Measurements from ENCODE around the gene TMEM256. TPM values are rescaled to one million over a fixed set of nuclear protein-coding genes. Genes with fewer than 3 reads are reported as not detected.
A peak's percentile ranks its signal among the peaks of the same experiment; 100 is the strongest.
"Not testable (repeated sequence)": the region's sequence is repeated elsewhere in the genome, so short reads cannot be mapped to it uniquely, and the experiment has no call there.

The TMEM256 gene
- total and polyA plus RNA-seq, 5 donors from 2014 or later: 23.0 to 80.9 (median 66.3) TPM

- Histone ChIP-seq H3K36me3 (ENCODE audit: control insufficient read depth, insufficient read depth, low read length) (no peaks in the 10 kb centered on the region), H3K4me3 (ENCODE audit: low read depth, low read length) (no peak overlapping the region), H3K4me1 (ENCODE audit: control insufficient read depth, insufficient read depth, low read length, poor library complexity, severe bottlenecking) (no peaks in the 10 kb centered on the region), H3K9me3 (ENCODE audit: control insufficient read depth in 2 of 2, low read length in 2 of 2) (peaks cover 3 to 4% of the 10 kb centered on the region in 2 experiments), H3K27me3 (ENCODE audit: control insufficient read depth, insufficient read depth, low read length) (peaks cover 2% of the 10 kb centered on the region), H3K27ac (ENCODE audit: insufficient read depth, low read length, poor library complexity, severe bottlenecking) (no peak overlapping the region)
- Mint-ChIP-seq H3K4me1 (no peaks in the 10 kb centered on the region), H3K36me3 (no peaks in the 10 kb centered on the region), H3K27ac (no peak overlapping the region), H3K27me3 (peaks cover 34% of the 10 kb centered on the region), H3K9me3 (peaks cover 0 to 3% (median 0%) of the 10 kb centered on the region in 7 donors), H3K4me3 (no peak overlapping the region)
- no peak for ATAC-seq (ENCODE audit: low read depth in 2 of 2)
- no peak for DNase-seq
Observed at GRCh38 chr17:7374353-7374752, 29.5 kb downstream of the TMEM256 start.

- ATAC-seq (ENCODE audit: low read depth in 2 of 2) (no peak), DNase-seq (no peak)
- Histone ChIP-seq H3K4me1 (ENCODE audit: control insufficient read depth, insufficient read depth, low read length, poor library complexity, severe bottlenecking) (no peaks in the 10 kb centered on the region), H3K27ac (ENCODE audit: insufficient read depth, low read length, poor library complexity, severe bottlenecking) (no peak overlapping the region), H3K27me3 (ENCODE audit: control insufficient read depth, insufficient read depth, low read length) (no peaks in the 10 kb centered on the region), H3K4me3 (ENCODE audit: low read depth, low read length) (no peak overlapping the region), H3K9me3 (ENCODE audit: control insufficient read depth in 2 of 2, low read length in 2 of 2) (no peaks in the 10 kb centered on the region), H3K36me3 (ENCODE audit: control insufficient read depth, insufficient read depth, low read length) (no peaks in the 10 kb centered on the region)
- H3K27ac Mint-ChIP-seq: no peak overlapping the region
- no peaks in the 10 kb centered on the region for H3K9me3 Mint-ChIP-seq
- H3K4me1 Mint-ChIP-seq: no peaks in the 10 kb centered on the region
- H3K27me3 Mint-ChIP-seq: peaks cover 19% of the 10 kb centered on the region
- no peaks in the 10 kb centered on the region for H3K36me3 Mint-ChIP-seq
- no peak overlapping the region for H3K4me3 Mint-ChIP-seq
Observed at GRCh38 chr17:7370853-7371252, 33.0 kb downstream of the TMEM256 start.

GRCh38 chr17:7369825-7370224, 34.1 kb downstream of the TMEM256 start:
- H3K4me1 Mint-ChIP-seq: no peaks in the 10 kb centered on the region
- Histone ChIP-seq H3K27me3 (ENCODE audit: control insufficient read depth, insufficient read depth, low read length) (no peaks in the 10 kb centered on the region), H3K4me1 (ENCODE audit: control insufficient read depth, insufficient read depth, low read length, poor library complexity, severe bottlenecking) (no peaks in the 10 kb centered on the region), H3K4me3 (ENCODE audit: low read depth, low read length) (no peak overlapping the region), H3K27ac (ENCODE audit: insufficient read depth, low read length, poor library complexity, severe bottlenecking) (no peak overlapping the region), H3K9me3 (ENCODE audit: control insufficient read depth in 2 of 2, low read length in 2 of 2) (no peaks in the 10 kb centered on the region), H3K36me3 (ENCODE audit: control insufficient read depth, insufficient read depth, low read length) (no peaks in the 10 kb centered on the region)
- no peaks in the 10 kb centered on the region for H3K9me3 Mint-ChIP-seq
- ATAC-seq (ENCODE audit: low read depth in 2 of 2) (no peak), DNase-seq (no peak)
- H3K36me3 Mint-ChIP-seq: no peaks in the 10 kb centered on the region
- H3K4me3 Mint-ChIP-seq: no peak overlapping the region
- H3K27ac Mint-ChIP-seq: no peak overlapping the region
- peaks cover 21% of the 10 kb centered on the region for H3K27me3 Mint-ChIP-seq

GRCh38 chr17:7368599-7368994, 35.3 kb downstream of the TMEM256 start:
- not testable (repeated sequence) for H3K36me3 ChIP-seq (ENCODE audit: control insufficient read depth, insufficient read depth, low read length); H3K36me3 Mint-ChIP-seq; ATAC-seq (ENCODE audit: low read depth in 2 of 2); H3K4me3 ChIP-seq (ENCODE audit: low read depth, low read length); H3K4me1 Mint-ChIP-seq; H3K27me3 ChIP-seq (ENCODE audit: control insufficient read depth, insufficient read depth, low read length); H3K27ac Mint-ChIP-seq; H3K27ac ChIP-seq (ENCODE audit: insufficient read depth, low read length, poor library complexity, severe bottlenecking); DNase-seq; H3K9me3 ChIP-seq (ENCODE audit: control insufficient read depth in 2 of 2, low read length in 2 of 2); H3K4me1 ChIP-seq (ENCODE audit: control insufficient read depth, insufficient read depth, low read length, poor library complexity, severe bottlenecking); H3K4me3 Mint-ChIP-seq; H3K9me3 Mint-ChIP-seq
- H3K27me3 Mint-ChIP-seq: peaks cover 12% of the 10 kb centered on the region

GRCh38 chr17:7367918-7368598, 35.8 kb downstream of the TMEM256 start:
- Histone ChIP-seq H3K4me3 (ENCODE audit: low read depth, low read length) (no peak overlapping the region), H3K4me1 (ENCODE audit: control insufficient read depth, insufficient read depth, low read length, poor library complexity, severe bottlenecking) (no peaks in the 10 kb centered on the region), H3K9me3 (ENCODE audit: control insufficient read depth in 2 of 2, low read length in 2 of 2) (no peaks in the 10 kb centered on the region), H3K27ac (ENCODE audit: insufficient read depth, low read length, poor library complexity, severe bottlenecking) (no peak overlapping the region), H3K36me3 (ENCODE audit: control insufficient read depth, insufficient read depth, low read length) (no peaks in the 10 kb centered on the region), H3K27me3 (ENCODE audit: control insufficient read depth, insufficient read depth, low read length) (no peaks in the 10 kb centered on the region)
- H3K27ac Mint-ChIP-seq: no peak overlapping the region
- H3K4me3 Mint-ChIP-seq: no peak overlapping the region
- no peaks in the 10 kb centered on the region for H3K36me3 Mint-ChIP-seq
- DNase-seq (no peak), ATAC-seq (ENCODE audit: low read depth in 2 of 2) (no peak)
- no peaks in the 10 kb centered on the region for H3K4me1 Mint-ChIP-seq
- H3K27me3 Mint-ChIP-seq: peaks cover 12% of the 10 kb centered on the region
- H3K9me3 Mint-ChIP-seq: no peaks in the 10 kb centered on the region

GRCh38 chr17:7367083-7367482, 36.8 kb downstream of the TMEM256 start:
- ATAC-seq (ENCODE audit: low read depth in 2 of 2) (no peak), DNase-seq (no peak)
- no peaks in the 10 kb centered on the region for H3K4me1 Mint-ChIP-seq
- no peak overlapping the region for H3K4me3 ChIP-seq (ENCODE audit: low read depth, low read length)
- no peaks in the 10 kb centered on the region for H3K27me3 ChIP-seq (ENCODE audit: control insufficient read depth, insufficient read depth, low read length)
- H3K9me3 ChIP-seq (ENCODE audit: control insufficient read depth in 2 of 2, low read length in 2 of 2): no peaks in the 10 kb centered on the region
- H3K9me3 Mint-ChIP-seq: no peaks in the 10 kb centered on the region
- no peak overlapping the region for H3K4me3 Mint-ChIP-seq
- no peaks in the 10 kb centered on the region for H3K36me3 ChIP-seq (ENCODE audit: control insufficient read depth, insufficient read depth, low read length)
- no peak overlapping the region for H3K27ac Mint-ChIP-seq
- H3K27ac ChIP-seq (ENCODE audit: insufficient read depth, low read length, poor library complexity, severe bottlenecking): no peak overlapping the region
- H3K36me3 Mint-ChIP-seq: no peaks in the 10 kb centered on the region
- H3K27me3 Mint-ChIP-seq: peaks cover 12% of the 10 kb centered on the region
- no peaks in the 10 kb centered on the region for H3K4me1 ChIP-seq (ENCODE audit: control insufficient read depth, insufficient read depth, low read length, poor library complexity, severe bottlenecking)

- not testable (repeated sequence) for H3K27ac ChIP-seq (ENCODE audit: insufficient read depth, low read length, poor library complexity, severe bottlenecking); H3K4me1 ChIP-seq (ENCODE audit: control insufficient read depth, insufficient read depth, low read length, poor library complexity, severe bottlenecking); H3K4me3 Mint-ChIP-seq; H3K36me3 ChIP-seq (ENCODE audit: control insufficient read depth, insufficient read depth, low read length); H3K27ac Mint-ChIP-seq; H3K4me1 Mint-ChIP-seq; H3K9me3 Mint-ChIP-seq; H3K36me3 Mint-ChIP-seq; H3K9me3 ChIP-seq (ENCODE audit: control insufficient read depth in 2 of 2, low read length in 2 of 2); DNase-seq; H3K27me3 ChIP-seq (ENCODE audit: control insufficient read depth, insufficient read depth, low read length); ATAC-seq (ENCODE audit: low read depth in 2 of 2); H3K4me3 ChIP-seq (ENCODE audit: low read depth, low read length)
- H3K27me3 Mint-ChIP-seq: peaks cover 12% of the 10 kb centered on the region
Observed at GRCh38 chr17:7365963-7366362, 37.9 kb downstream of the TMEM256 start.

- H3K4me3 Mint-ChIP-seq: no peak overlapping the region
- no peak overlapping the region for H3K27ac ChIP-seq (ENCODE audit: insufficient read depth, low read length, poor library complexity, severe bottlenecking)
- DNase-seq: no peak
- H3K27ac Mint-ChIP-seq: peak overlapping the region in 1 of 3 donors; percentile 14
- no peaks in the 10 kb centered on the region for H3K36me3 ChIP-seq (ENCODE audit: control insufficient read depth, insufficient read depth, low read length)
- no peaks in the 10 kb centered on the region for H3K9me3 Mint-ChIP-seq
- H3K27me3 Mint-ChIP-seq: peaks cover 5% of the 10 kb centered on the region
- H3K4me3 ChIP-seq (ENCODE audit: low read depth, low read length): no peak overlapping the region
- no peaks in the 10 kb centered on the region for H3K9me3 ChIP-seq (ENCODE audit: control insufficient read depth in 2 of 2, low read length in 2 of 2)
- H3K27me3 ChIP-seq (ENCODE audit: control insufficient read depth, insufficient read depth, low read length): no peaks in the 10 kb centered on the region
- no peak for ATAC-seq (ENCODE audit: low read depth in 2 of 2)
- no peaks in the 10 kb centered on the region for H3K4me1 ChIP-seq (ENCODE audit: control insufficient read depth, insufficient read depth, low read length, poor library complexity, severe bottlenecking)
- H3K4me1 Mint-ChIP-seq: no peaks in the 10 kb centered on the region
- no peaks in the 10 kb centered on the region for H3K36me3 Mint-ChIP-seq
Observed at GRCh38 chr17:7363311-7363710, 40.6 kb downstream of the TMEM256 start.
